Memory B cell (primary cell): Measurements from ENCODE around the gene ATF7.

ENCODE experiments used
- ATAC-seq: fragments of 150-1000 bp; cut with Tn5 transposase; 2 replicates; pipeline ENCODE4 v1.10.0; 2021; ENCODE audit warnings: low read depth, mild to moderate bottlenecking, moderate library complexity
- DNase-seq, 2 donors: peaks; one replicate each; pipeline ENCODE4 v3.0.0; 2022; ENCODE audit warnings: low spot score in 2 of 2
- H3K27ac Mint-ChIP-seq: one replicate; pipeline ENCODE4 v1.8.0; 2022; ENCODE audit warnings: mild to moderate bottlenecking, moderate library complexity, mixed read lengths
- H3K27me3 Mint-ChIP-seq: one replicate; pipeline ENCODE4 v1.8.0; 2022; ENCODE audit warnings: mixed read lengths
- H3K36me3 Mint-ChIP-seq: one replicate; pipeline ENCODE4 v1.8.0; 2022; ENCODE audit warnings: mild to moderate bottlenecking, mixed read lengths
- H3K4me1 Mint-ChIP-seq: one replicate; pipeline ENCODE4 v1.8.0; 2022; ENCODE audit warnings: mixed read lengths
- H3K4me3 Mint-ChIP-seq: one replicate; pipeline ENCODE4 v1.8.0; 2022; ENCODE audit warnings: mild to moderate bottlenecking, moderate library complexity, mixed read lengths
- H3K9me3 Mint-ChIP-seq: one replicate; pipeline ENCODE4 v1.8.0; 2022; ENCODE audit warnings: mixed read lengths

Gene ATF7

GRCh38 chr12:53506881-53507602 is 119.1 kb downstream of the ATF7 start, which contains the start of gene NPFF:
Gene NPFF (minus strand): TSS chr12:53507484. CDS start chr12:53507474, 10 bp downstream.
- Mint-ChIP-seq H3K9me3 (no peaks in the 10 kb centered on the region), H3K4me3 (no peak within 1 kb of the TSS), H3K27ac (no peak within 1 kb of the TSS), H3K36me3 (peaks cover 10% of the 10 kb centered on the region), H3K4me1 (peaks cover 8% of the 10 kb centered on the region), H3K27me3 (no peaks in the 10 kb centered on the region)
- ATAC-seq (no peak), DNase-seq (no peak)

GRCh38 chr12:53506450-53506785 is 119.8 kb downstream of the ATF7 start:
- Mint-ChIP-seq H3K4me3 (no peak overlapping the region), H3K9me3 (no peaks in the 10 kb centered on the region), H3K27me3 (no peaks in the 10 kb centered on the region), H3K36me3 (peaks cover 8% of the 10 kb centered on the region), H3K4me1 (peaks cover 12% of the 10 kb centered on the region), H3K27ac (no peak overlapping the region)
- DNase-seq: no peak
- ATAC-seq: no peak

- ATAC-seq (no peak), DNase-seq (no peak)
- H3K9me3 Mint-ChIP-seq: no peaks in the 10 kb centered on the region
- H3K27ac Mint-ChIP-seq: no peak overlapping the region
- H3K4me3 Mint-ChIP-seq: no peak overlapping the region
- peaks cover 12% of the 10 kb centered on the region for H3K4me1 Mint-ChIP-seq
- H3K36me3 Mint-ChIP-seq: peaks cover 7% of the 10 kb centered on the region
- no peaks in the 10 kb centered on the region for H3K27me3 Mint-ChIP-seq
Measured at GRCh38 chr12:53505555-53506449, 120.4 kb downstream of the ATF7 start.

- Mint-ChIP-seq H3K4me1 (peaks cover 14% of the 10 kb centered on the region), H3K27me3 (no peaks in the 10 kb centered on the region), H3K27ac (no peak overlapping the region), H3K9me3 (no peaks in the 10 kb centered on the region), H3K4me3 (no peak overlapping the region), H3K36me3 (peaks cover 7% of the 10 kb centered on the region)
- no peak for DNase-seq
- ATAC-seq: no peak
Measured at GRCh38 chr12:53505086-53505485, 121.1 kb downstream of the ATF7 start.

GRCh38 chr12:53504004-53504920 is 121.9 kb downstream of the ATF7 start:
- Mint-ChIP-seq H3K36me3 (peaks cover 7% of the 10 kb centered on the region), H3K27ac (no peak overlapping the region), H3K27me3 (no peaks in the 10 kb centered on the region), H3K9me3 (no peaks in the 10 kb centered on the region), H3K4me1 (peaks cover 19% of the 10 kb centered on the region), H3K4me3 (no peak overlapping the region)
- ATAC-seq (no peak), DNase-seq (no peak)

GRCh38 chr12:53502983-53503728 is 123.0 kb downstream of the ATF7 start:
- peaks cover 7% of the 10 kb centered on the region for H3K36me3 Mint-ChIP-seq
- DNase-seq (no peak), ATAC-seq (no peak)
- no peak overlapping the region for H3K4me3 Mint-ChIP-seq
- H3K27me3 Mint-ChIP-seq: no peaks in the 10 kb centered on the region
- H3K4me1 Mint-ChIP-seq: peaks cover 24% of the 10 kb centered on the region
- no peak overlapping the region for H3K27ac Mint-ChIP-seq
- H3K9me3 Mint-ChIP-seq: no peaks in the 10 kb centered on the region

- Mint-ChIP-seq H3K9me3 (no peaks in the 10 kb centered on the region), H3K4me1 (peaks cover 28% of the 10 kb centered on the region), H3K4me3 (peak overlapping the region; percentile 91), H3K27me3 (no peaks in the 10 kb centered on the region), H3K36me3 (peaks cover 7% of the 10 kb centered on the region), H3K27ac (peak overlapping the region; percentile 45)
- no peak for ATAC-seq
- no peak for DNase-seq
Measured at GRCh38 chr12:53502331-53502730, 123.9 kb downstream of the ATF7 start.

- no peak for ATAC-seq
- no peaks in the 10 kb centered on the region for H3K9me3 Mint-ChIP-seq
Measured at GRCh38 chr12:53501615-53502181, 124.5 kb downstream of the ATF7 start.

GRCh38 chr12:53500776-53501614 is 125.2 kb downstream of the ATF7 start, which contains the start of gene TARBP2:
Gene TARBP2 (plus strand): TSS chr12:53501283. CDS start chr12:53501409, 126 bp downstream.
- Mint-ChIP-seq H3K9me3 (no peaks in the 10 kb centered on the region), H3K27ac (peak within 1 kb of the TSS; percentile 95), H3K36me3 (peaks cover 7% of the 10 kb centered on the region), H3K4me3 (peak within 1 kb of the TSS; percentile 91), H3K4me1 (peaks cover 28% of the 10 kb centered on the region), H3K27me3 (no peaks in the 10 kb centered on the region)
- DNase-seq: peak; percentile 93 to 96
- peak; percentile 78 for ATAC-seq

More at GRCh38 chr12:53501615-53502181, 124.5 kb downstream of the ATF7 start:
- DNase-seq: no peak
- Mint-ChIP-seq H3K27ac (peak overlapping the region; percentile 95), H3K36me3 (peaks cover 7% of the 10 kb centered on the region), H3K27me3 (no peaks in the 10 kb centered on the region), H3K4me1 (peaks cover 28% of the 10 kb centered on the region), H3K4me3 (peak overlapping the region; percentile 91)

GRCh38 chr12:53500142-53500775 is 125.9 kb downstream of the ATF7 start:
- peaks cover 3% of the 10 kb centered on the region for H3K36me3 Mint-ChIP-seq
- ATAC-seq (no peak), DNase-seq (no peak)
- peak overlapping the region; percentile 91 for H3K4me3 Mint-ChIP-seq
- H3K4me1 Mint-ChIP-seq: peaks cover 28% of the 10 kb centered on the region
- no peaks in the 10 kb centered on the region for H3K27me3 Mint-ChIP-seq
- H3K9me3 Mint-ChIP-seq: no peaks in the 10 kb centered on the region
- peak overlapping the region; percentile 95 for H3K27ac Mint-ChIP-seq

GRCh38 chr12:53499266-53500141 is 126.7 kb downstream of the ATF7 start, which contains the start of gene MAP3K12:
Gene MAP3K12 (minus strand): TSS chr12:53499458. CDS start chr12:53487391, 12,067 bp downstream.
- ATAC-seq: no peak
- peak within 1 kb of the TSS; percentile 91 for H3K4me3 Mint-ChIP-seq
- H3K27me3 Mint-ChIP-seq: no peaks in the 10 kb centered on the region
- peaks cover 25% of the 10 kb centered on the region for H3K4me1 Mint-ChIP-seq
- H3K9me3 Mint-ChIP-seq: no peaks in the 10 kb centered on the region
- DNase-seq: peak in 1 of 2 donors; percentile 44
- H3K27ac Mint-ChIP-seq: peak within 1 kb of the TSS; percentile 95
- no peaks in the 10 kb centered on the region for H3K36me3 Mint-ChIP-seq
